ENCODE measurements around the gene WNT11.

WNT11 gene

DNA sequence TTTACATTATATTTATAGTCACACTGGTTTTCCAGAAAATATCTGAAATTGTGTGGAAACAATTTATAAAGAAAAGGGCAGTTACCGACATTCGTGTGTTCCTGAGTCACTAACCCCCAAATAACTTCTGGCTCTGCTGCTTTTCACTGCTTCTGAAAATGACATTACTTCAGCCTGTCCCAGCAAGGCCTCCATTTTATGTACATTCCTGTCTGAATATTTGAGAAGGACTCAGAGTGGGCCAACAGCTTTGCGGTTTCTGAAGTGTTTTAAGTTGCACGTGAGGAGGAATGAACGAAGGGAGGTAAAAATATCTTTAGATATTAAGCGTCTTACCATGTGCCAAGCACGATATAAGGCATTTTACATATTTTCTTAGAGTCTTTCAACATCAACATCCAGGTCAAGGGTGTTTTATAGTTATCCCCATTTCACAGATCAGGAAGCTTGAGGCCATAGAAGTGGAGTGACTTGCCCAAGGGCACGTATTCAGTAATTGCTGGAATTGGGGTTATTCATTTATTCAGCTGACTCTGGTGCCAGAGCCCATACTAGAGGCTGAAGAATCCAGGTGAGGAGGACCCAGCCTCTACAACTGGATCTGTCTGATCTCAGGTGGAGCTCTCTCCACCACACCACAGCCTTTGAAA lies 30.8 kb upstream of the WNT11 start:
- no peak for DNase-seq

DNA sequence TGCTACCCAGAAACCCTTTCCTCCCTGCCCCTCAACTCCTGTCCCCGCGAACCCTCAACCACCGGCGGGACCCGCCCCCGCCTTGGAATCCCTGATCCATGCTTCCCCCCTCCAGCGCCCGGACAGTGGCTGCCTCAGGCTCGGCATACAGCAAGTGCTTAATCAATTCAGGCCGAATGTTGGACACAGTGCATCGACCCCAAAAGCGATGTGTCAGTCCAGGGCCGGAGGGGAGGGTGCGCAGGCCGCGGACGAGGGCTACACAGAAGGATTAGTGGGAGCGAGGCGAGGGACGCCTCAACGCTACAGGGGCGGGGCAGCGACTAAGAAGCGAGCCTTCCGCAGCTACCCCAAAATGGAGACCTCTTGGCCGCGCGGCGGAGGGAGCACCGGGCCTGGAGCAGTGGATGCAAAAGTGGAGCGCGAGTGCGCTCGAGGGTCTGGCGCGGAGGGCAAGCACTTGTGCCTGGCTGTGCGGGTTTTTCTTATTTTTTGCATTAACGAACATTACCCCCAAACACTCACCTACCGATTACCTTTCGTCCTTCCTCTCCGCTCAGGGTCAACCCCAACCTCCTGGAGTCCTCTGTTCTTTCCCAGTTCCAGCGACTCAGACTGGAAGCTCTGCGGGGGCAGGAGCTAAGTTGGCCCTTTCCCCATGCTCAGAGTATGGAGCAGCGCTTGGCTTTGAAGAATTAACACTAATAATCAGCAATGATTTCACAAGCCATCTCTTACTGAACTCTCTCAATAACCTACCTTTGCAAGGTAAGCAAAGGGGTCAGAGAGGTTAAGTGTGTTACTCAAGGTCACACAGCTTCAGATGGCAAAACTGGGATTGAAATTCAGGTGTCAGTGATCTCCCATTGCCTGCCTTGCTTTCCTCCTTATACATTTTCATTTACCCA lies 30.0 kb upstream of the WNT11 start:
- DNase-seq: peak; percentile 46

- DNase-seq: peak; percentile 84
Measured at GRCh38 chr11:76235233-76236091, 29.2 kb upstream of the WNT11 start.

GRCh38 chr11:76234416-76235232 lies 28.3 kb upstream of the WNT11 start:
- DNase-seq: peak; percentile 43

DNA sequence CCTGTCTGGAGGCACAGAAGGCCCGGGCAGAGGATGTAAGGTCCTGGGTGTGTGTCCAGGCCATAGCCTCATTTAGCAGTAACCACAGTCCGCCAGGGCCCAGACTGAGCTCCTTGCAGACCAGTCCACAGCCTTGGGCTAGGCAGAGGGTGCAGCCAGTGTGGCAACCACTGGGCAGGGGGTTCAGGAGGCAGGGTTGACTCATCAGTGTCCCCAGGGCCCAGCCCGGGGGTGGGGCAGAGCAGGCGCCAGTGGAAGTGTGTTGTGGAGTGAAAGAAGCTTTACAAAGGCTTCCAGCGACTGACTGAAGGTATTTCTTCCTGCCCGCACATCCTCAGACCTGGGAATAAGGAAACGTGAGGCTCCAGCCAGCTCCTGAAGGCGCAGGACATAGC lies 27.7 kb upstream of the WNT11 start:
- DNase-seq: no peak

DNA sequence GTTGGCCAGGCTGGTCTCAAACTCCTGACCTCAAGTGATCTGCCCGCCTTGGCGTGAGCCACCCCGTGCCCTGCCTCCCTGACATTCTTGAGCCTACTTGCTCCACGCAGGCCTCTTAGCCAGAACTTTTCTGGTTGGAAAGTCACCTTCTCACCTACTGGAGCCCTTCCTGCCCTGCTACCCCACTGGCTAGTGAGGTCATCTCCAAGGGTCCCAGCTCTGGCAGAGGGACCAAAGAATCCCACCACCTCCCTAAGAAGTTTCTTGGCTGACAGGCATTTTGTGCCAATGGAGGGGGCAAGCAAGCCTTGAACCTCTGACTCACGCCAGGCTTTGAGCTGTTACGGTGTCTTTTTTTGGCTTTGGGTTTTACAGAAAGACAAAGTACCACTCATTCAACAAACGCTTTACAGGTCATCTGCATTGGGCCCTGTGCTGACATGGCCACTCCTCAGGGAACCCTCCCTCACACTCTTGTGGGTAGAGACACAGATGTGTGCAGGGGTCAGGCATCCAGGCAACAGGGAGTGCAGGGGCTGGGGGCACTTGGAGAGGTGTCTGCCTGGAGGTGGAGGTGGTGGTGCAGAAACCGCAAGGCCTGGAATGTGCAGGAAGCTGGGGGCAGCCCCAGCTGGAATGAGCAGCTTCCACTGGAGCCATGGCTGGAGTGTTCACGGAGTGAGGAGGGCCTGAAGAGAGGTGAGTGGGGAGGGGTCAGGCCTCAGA lies 27.1 kb upstream of the WNT11 start:
- DNase-seq: no peak

DNA sequence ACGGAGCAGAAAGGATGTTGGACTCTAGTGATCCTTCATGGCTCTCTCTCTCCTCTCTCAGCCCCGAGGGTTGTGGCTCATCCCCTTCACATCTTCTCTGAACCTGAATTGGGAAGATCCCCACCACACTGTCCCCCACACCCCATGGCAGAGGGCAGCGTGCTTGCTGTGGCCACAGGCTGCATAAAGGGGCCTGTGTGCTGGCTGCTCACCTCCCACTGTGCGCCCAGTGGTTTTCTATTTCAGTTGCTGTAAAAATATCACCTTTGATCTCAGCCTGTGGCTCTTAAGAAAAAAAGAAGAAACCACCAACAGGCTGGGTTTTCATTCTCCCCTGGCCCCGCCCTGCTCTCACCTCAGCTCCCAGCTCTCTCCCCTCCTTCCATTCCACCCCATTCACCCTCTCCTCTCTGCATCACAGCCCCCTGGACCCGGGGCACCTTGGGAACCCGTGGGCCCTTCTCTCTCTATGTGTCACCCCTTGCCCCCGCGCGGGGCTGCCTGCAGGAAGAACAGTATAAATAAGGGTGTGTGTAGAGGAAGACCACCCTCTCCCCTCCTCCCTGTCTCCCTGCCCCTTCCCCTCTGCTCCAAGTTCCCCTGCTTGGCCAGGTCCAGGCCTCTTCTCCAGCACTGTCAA lies 25.8 kb upstream of the WNT11 start:
- peak; percentile 28 for DNase-seq

GRCh38 chr11:76231121-76231738 lies 24.9 kb upstream of the WNT11 start:
- no peak for DNase-seq

GRCh38 chr11:76230392-76230791 lies 24.1 kb upstream of the WNT11 start:
- no peak for DNase-seq

DNA sequence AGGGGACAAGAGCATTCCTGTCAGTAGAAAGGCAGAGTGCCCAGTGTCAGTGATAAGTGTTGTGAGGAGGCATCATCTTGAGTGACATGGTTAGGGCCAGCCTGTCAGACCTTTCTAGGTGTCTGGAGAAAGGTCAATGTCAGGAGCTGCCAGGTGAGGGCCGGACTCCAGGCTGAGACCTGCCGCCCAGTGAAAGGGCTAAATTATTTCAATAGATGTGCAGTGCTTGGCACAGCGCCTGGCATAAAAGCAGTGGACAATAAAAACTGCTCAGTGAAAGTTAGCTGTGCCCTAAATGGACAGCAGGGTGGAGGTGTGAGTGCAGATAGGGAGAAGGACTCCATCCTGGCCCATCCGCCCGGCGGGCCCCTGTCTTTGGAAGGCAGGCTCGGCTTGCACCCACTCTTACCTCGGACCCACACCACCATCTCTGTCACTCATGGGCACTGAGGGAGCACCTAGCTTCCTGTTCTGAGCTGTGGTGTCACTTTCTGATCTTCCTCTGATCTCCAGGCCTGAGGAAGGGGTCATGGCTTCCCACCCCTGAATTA lies 23.5 kb upstream of the WNT11 start:
- no peak for DNase-seq

GRCh38 chr11:76228875-76229149 lies 22.5 kb upstream of the WNT11 start:
- no peak for DNase-seq

GRCh38 chr11:76228071-76228874 lies 22.0 kb upstream of the WNT11 start:
- DNase-seq: no peak

- no peak for DNase-seq
Measured at GRCh38 chr11:76226626-76227025, 20.3 kb upstream of the WNT11 start.

DNA sequence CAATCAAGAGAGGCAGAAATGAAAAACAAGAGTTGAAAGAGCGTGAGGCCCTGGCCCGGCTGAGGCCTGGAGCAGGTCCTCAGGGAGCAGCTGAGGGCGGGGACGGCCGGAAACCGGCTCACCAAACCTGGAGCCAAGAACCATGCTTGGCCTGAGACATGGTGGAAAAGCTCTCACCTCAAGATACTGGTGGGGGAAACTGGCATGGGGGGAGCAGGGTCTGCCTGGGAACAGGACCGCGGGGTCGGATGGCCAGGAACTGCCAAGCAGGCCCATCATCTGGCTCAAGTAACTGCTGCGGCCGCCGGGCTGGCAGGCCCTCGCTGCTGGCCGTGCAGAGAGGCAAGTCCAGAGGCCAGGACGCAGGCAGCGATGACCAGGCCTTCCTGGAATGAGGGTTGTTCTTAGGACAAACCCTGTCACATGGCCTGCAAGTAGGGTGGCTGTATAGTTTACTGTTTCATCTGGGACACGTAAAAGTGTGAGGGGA lies 18.9 kb upstream of the WNT11 start:
- no peak for DNase-seq

DNA sequence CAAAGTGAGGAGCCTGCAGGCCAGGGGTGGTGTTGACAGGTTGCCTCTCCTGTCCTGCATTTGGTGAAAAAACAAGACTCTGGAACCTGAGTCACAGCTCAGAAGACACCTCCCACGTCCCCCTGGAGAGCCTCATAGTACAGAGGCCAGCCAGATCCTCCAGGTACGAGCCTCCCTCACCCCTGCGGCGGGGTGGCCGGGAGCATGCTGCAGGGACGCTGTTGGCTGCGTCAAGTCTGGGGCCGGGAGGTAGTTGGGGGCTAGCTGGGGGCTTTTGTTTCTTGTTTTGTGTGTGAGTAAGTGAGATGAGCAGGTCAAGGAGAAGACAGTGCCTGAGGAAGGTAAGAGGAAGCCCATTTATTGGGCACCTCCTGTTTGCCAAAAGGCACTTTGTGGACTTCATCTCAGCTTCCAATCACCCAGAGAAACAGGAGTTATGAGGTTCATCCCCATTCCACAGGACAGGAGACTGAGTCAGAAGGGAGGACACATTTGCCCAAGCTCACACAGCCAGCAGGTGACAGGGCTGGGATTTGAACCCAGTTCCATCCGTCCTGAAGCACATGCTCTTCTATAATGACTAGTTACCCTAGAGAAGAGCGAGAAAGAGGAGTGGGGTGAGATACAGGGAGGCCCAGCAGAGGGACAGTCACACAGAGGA lies 18.3 kb upstream of the WNT11 start:
- DNase-seq: no peak

- no peak for DNase-seq
Measured at GRCh38 chr11:76221365-76221764, 15.1 kb upstream of the WNT11 start.

DNA sequence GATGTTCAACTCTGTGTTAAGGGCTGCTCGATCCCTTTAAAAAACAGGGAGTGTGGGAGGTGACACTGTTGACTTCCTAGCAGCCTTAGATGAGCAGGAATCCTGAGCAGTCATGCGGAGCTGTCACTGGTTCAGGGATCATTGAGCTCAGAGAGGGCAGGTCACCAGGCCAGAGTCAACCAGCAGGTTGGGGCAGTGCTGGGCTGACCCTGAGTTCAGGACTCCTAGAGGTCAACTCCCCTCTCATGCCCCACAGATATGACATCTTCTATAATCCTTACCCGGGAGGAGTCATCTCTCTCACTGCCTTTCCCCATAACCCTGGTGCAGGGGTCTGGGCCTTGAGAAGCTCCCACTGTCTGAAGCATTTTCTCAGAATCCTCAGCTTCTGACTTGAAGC lies 12.9 kb upstream of the WNT11 start:
- no peak for DNase-seq

DNA sequence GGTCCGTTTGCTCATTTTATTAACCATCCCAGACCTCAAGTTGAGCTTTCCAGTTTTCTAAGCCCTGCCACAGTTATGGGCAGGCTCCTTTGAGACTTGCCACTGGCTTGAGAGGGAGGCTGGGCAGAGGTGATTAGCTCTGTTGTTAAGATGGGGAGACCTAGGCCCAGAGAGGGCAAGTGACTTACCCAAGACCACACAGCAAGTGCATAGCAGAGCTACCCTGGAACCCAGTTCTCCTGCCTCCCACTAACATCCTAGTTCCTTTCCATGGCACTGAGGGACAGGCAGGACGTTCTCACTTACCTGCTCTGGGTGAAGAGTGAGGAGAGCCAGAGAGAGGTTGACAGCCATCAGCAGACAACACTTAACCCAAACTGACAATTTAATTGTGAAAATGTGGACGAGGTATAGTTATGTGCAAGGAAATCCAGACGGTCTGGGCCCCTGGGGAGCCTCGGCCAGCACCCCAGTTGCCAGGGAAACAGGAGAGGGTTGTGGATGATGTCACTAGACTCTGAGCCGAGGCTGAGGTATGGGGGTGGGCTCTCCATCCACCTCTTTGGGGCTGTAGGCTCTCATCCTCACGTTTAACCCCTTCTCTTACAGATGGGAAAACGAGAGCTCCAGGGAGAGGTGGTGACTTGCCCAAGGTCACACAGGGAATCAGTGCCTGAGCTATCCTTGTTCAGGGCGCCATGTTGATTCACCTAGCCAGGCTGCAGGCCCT lies 12.3 kb upstream of the WNT11 start:
- DNase-seq: no peak

All from stimulated activated CD4-positive, alpha-beta T cell treated with anti-CD3 and anti-CD28 coated beads, Interleukin-4, amount 100 ng/mL, for 1 hour (primary cell).